Astrocyte of the spinal cord (primary cell): ENCODE data around the gene SLCO4A1.

Source experiments
- DNase-seq: peaks from one replicate; pipeline ENCODE4 v3.0.0; 2011; ENCODE audit warnings: low read depth, low spot score
- H3K4me3 ChIP-seq: 2 replicates; pipeline ENCODE4 v1.5.1; 2011; ENCODE audit warnings: low read depth, mild to moderate bottlenecking, low read length, moderate library complexity
- in situ Hi-C: cut with HindIII; loops from 2 replicates; pipeline ENCODE4 v1.10.0; 2017; ENCODE audit warnings: low sequenced_read_pairs
- TF ChIP-seq, protein P1 (sequence below): IDR thresholded peaks from 2 replicates; pipeline ENCODE4 v1.5.1; 2012; ENCODE audit warnings: low read depth, mild to moderate bottlenecking, low read length, inconsistent platforms

The SLCO4A1 gene

GRCh38 chr20:62665826-62666735 is 23.8 kb downstream of the SLCO4A1 start:
- H3K4me3 ChIP-seq = no peak overlapping the region
- no peak for DNase-seq
- in situ Hi-C loops = no loop called here
- TF ChIP-seq, protein P1, sequence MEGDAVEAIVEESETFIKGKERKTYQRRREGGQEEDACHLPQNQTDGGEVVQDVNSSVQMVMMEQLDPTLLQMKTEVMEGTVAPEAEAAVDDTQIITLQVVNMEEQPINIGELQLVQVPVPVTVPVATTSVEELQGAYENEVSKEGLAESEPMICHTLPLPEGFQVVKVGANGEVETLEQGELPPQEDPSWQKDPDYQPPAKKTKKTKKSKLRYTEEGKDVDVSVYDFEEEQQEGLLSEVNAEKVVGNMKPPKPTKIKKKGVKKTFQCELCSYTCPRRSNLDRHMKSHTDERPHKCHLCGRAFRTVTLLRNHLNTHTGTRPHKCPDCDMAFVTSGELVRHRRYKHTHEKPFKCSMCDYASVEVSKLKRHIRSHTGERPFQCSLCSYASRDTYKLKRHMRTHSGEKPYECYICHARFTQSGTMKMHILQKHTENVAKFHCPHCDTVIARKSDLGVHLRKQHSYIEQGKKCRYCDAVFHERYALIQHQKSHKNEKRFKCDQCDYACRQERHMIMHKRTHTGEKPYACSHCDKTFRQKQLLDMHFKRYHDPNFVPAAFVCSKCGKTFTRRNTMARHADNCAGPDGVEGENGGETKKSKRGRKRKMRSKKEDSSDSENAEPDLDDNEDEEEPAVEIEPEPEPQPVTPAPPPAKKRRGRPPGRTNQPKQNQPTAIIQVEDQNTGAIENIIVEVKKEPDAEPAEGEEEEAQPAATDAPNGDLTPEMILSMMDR = no peak

DNA sequence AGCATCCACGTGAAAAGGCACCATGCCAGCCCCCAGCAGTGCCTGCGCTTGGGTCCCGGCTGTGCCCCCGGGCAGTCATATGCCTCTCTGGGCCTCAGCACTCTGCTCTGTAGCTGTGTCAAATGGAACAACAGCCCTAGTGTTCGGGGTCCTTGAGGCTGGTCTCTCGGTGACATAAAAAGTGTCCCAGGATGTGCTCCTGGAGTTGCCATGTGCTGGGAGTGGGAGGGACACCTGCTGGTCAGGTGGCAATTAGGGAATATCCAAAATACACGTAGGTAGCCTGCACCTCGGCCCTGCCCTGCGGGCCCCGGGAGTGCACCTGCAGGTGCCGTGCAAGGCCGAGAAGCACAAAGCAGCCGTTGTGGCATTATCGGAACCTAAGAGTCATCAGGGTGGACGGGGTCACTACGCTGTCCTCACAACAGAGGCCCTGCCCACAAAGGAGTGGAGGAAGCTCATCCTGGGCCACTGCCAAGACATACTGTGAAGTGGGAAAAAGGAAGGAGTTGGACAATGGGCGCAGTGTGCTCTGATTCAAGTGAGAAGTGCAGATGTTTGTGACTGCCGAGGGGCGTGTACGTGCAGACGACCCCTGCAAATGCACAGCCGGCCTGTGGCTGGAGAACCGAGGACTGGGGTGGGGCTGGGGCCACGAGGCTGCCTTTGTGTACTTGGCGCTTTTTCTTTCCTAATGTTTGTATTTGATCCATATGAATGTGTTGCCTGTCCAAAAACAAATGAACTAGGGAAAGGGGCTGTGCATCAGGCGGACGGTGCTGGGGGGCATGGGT is 24.6 kb downstream of the SLCO4A1 start:
- no peak overlapping the region for H3K4me3 ChIP-seq
- in situ Hi-C loops = no loop called here
- TF ChIP-seq, protein P1 = no peak
- no peak for DNase-seq

GRCh38 chr20:62667530-62668440 is 25.5 kb downstream of the SLCO4A1 start:
- in situ Hi-C loops = no loop called here
- TF ChIP-seq, protein P1 = no peak
- no peak overlapping the region for H3K4me3 ChIP-seq
- DNase-seq = no peak

- TF ChIP-seq, protein P1 = peak; percentile 88
- in situ Hi-C loops = no loop called here
- DNase-seq = peak; percentile 67
- no peak overlapping the region for H3K4me3 ChIP-seq
These were observed 26.2 kb downstream of the SLCO4A1 start for GRCh38 chr20:62668441-62669027.

DNA sequence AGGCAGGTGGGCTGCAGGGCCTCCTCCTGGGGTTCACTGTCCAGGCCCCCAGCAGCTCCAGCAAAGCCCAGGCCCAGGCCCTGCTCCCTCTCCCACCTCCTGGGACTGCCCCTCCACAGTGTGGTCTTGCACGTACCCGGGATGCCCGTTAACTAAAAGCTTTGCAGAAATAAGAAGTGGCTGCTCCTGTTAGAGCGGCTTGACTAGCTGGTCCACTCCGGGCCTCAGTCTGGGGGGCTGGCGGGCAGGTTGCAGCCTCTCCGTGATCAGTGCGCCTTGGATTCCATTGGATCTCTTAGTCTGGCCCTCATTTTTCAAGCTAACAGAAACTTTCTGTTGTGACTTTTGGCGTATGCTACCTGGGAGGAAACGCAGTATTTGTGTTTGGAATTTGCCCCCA is 26.9 kb downstream of the SLCO4A1 start:
- DNase-seq = no peak
- in situ Hi-C loops = no loop called here
- no peak overlapping the region for H3K4me3 ChIP-seq
- TF ChIP-seq, protein P1 = no peak
